Spleen (tissue), 7 donors: ENCODE results near the gene NARF.

ENCODE experiments used
- POLR2A ChIP-seq, 3 donors: fragments of 450-650 bp; IDR thresholded peaks; one replicate each; pipeline ENCODE4 v1.5.1; 2017; ENCODE audit warnings: antibody characterized with exemption in 3 of 3, mild to moderate bottlenecking in 1 of 3
- POLR2AphosphoS5 ChIP-seq, 3 donors: sonication (generic); formaldehyde crosslinking; IDR thresholded peaks; one replicate each; pipeline ENCODE4 v1.5.1; 2017; ENCODE audit warnings: antibody characterized with exemption in 3 of 3
- TF ChIP-seq, protein P1 (sequence below), 11 experiments: fragments of 200-600 bp in 7 of 11; fragments of 450-650 bp in 4 of 11; sonication (generic) in 4 of 11; IDR thresholded peaks in 8 of 11; conservative IDR thresholded peaks in 3 of 11; 1 replicate in 7 of 11; 2 replicates in 4 of 11; pipeline versions ENCODE4 v1.4.0 to v1.8.0; 2016 to 2021; ENCODE audit warnings: antibody characterized with exemption in 11 of 11, inconsistent platforms in 4 of 11, mild to moderate bottlenecking in 1 of 11
- donor health status: DM: no; HTN: no; CAD: no; lungs with moderate emphysema.
- donor health status: DM: no; HTN: no; CAD: no.
- donor health status: DM: no; HTN: no; CAD: no.

DNA sequence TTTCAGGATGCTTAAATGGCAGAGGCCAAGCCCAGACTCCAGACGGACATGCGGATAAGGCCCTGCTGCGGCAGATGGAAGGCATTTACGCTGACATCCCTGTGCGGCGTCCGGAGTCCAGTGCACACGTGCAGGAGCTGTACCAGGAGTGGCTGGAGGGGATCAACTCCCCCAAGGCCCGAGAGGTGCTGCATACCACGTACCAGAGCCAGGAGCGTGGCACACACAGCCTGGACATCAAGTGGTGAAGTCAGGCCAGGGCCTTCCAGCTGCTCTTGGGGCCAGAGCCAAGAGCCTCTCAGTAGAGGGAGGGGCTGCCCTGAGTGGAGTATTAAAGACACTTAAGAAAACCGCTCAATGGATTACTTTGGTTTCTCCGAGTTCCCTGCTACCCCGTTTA, 29.4 kb downstream of the NARF start:
- TF ChIP-seq, protein P1, sequence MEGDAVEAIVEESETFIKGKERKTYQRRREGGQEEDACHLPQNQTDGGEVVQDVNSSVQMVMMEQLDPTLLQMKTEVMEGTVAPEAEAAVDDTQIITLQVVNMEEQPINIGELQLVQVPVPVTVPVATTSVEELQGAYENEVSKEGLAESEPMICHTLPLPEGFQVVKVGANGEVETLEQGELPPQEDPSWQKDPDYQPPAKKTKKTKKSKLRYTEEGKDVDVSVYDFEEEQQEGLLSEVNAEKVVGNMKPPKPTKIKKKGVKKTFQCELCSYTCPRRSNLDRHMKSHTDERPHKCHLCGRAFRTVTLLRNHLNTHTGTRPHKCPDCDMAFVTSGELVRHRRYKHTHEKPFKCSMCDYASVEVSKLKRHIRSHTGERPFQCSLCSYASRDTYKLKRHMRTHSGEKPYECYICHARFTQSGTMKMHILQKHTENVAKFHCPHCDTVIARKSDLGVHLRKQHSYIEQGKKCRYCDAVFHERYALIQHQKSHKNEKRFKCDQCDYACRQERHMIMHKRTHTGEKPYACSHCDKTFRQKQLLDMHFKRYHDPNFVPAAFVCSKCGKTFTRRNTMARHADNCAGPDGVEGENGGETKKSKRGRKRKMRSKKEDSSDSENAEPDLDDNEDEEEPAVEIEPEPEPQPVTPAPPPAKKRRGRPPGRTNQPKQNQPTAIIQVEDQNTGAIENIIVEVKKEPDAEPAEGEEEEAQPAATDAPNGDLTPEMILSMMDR (IDR thresholded peaks at IDR 0.05 in 8 of 11, conservative IDR thresholded peaks at IDR 0.05 in 3 of 11): no peak
- TF ChIP-seq POLR2AphosphoS5 (IDR thresholded peaks at IDR 0.05) (peak in 1 of 3 donors; percentile 57), POLR2A (IDR thresholded peaks at IDR 0.05) (no peak)
